GM12878 (cell line): Measurements from ENCODE around the gene OXA1L. TPM values are rescaled to one million over a fixed set of nuclear protein-coding genes. Genes with fewer than 3 reads are reported as not detected.

Experiments
- ATF7 ChIP-seq: fragments of 450-650 bp; IDR thresholded peaks from 2 replicates; pipeline ENCODE4 v1.6.1; 2016; ENCODE audit warnings: low read depth, mild to moderate bottlenecking
- BCL3 ChIP-seq: IDR thresholded peaks from 2 replicates; pipeline ENCODE4 v1.6.1; 2011; ENCODE audit warnings: borderline replicate concordance, low read depth, mild to moderate bottlenecking, moderate library complexity, low read length; ENCODE audit not compliant: insufficient read depth, poor library complexity, severe bottlenecking
- CEBPZ ChIP-seq: fragments of 150-350 bp; IDR thresholded peaks from 2 replicates; pipeline ENCODE4 v1.6.1; 2016; ENCODE audit warnings: low read depth, low read length
- CREB1 ChIP-seq: IDR thresholded peaks from 2 replicates; pipeline ENCODE4 v1.6.1; 2012; ENCODE audit warnings: low read depth, mild to moderate bottlenecking, inconsistent platforms
- EP300 ChIP-seq, 2 experiments: fragments of 150-350 bp in 1 of 2; IDR thresholded peaks; 2 replicates each; pipeline ENCODE4 v1.6.1; 2011 to 2012; ENCODE audit warnings: low read depth in 2 of 2, low read length in 2 of 2, borderline replicate concordance in 1 of 2, improper control_type of control experiment in 1 of 2, inconsistent platforms in 1 of 2; ENCODE audit not compliant: control insufficient read depth in 1 of 2
- HCFC1 ChIP-seq: fragments of 150-350 bp; IDR thresholded peaks from 2 replicates; pipeline ENCODE4 v1.6.1; 2014; ENCODE audit warnings: low read length
- KLF5 ChIP-seq: fragments of 450-650 bp; IDR thresholded peaks from 2 replicates; pipeline ENCODE4 v1.6.1; 2014; ENCODE audit warnings: mild to moderate bottlenecking; ENCODE audit not compliant: partially characterized antibody
- MEF2B ChIP-seq: fragments of 450-650 bp; IDR thresholded peaks from 2 replicates; pipeline ENCODE4 v1.6.1; 2018; ENCODE audit warnings: mild to moderate bottlenecking, moderate library complexity; ENCODE audit not compliant: partially characterized antibody, poor library complexity, severe bottlenecking
- NFYB ChIP-seq: IDR thresholded peaks from 2 replicates; pipeline ENCODE4 v1.6.1; 2011; ENCODE audit warnings: low read depth, mild to moderate bottlenecking, low read length, improper control_type of control experiment, moderate library complexity; ENCODE audit not compliant: insufficient read depth
- POLR2AphosphoS2 ChIP-seq: IDR thresholded peaks from 2 replicates; pipeline ENCODE4 v1.6.1; 2011; ENCODE audit warnings: low read depth, mild to moderate bottlenecking, low read length, improper control_type of control experiment, moderate library complexity
- RAD51 ChIP-seq: fragments of 450-650 bp; IDR thresholded peaks from 2 replicates; pipeline ENCODE4 v1.6.1; 2016; ENCODE audit warnings: moderate library complexity, mild to moderate bottlenecking, inconsistent platforms
- RUNX3 ChIP-seq: IDR thresholded peaks from 2 replicates; pipeline ENCODE4 v1.6.1; 2012; ENCODE audit warnings: low read length, inconsistent platforms
- SUZ12 ChIP-seq: fragments of 200-600 bp; sonication (generic); IDR thresholded peaks from one replicate; pipeline ENCODE4 v1.6.1; 2018; ENCODE audit warnings: antibody characterized with exemption, mild to moderate bottlenecking; ENCODE audit not compliant: unreplicated experiment
- ZBTB33 ChIP-seq: fragments of 450-650 bp; IDR thresholded peaks from 2 replicates; pipeline ENCODE4 v1.6.1; 2017; ENCODE audit warnings: mild to moderate bottlenecking
- ZNF274 ChIP-seq: IDR thresholded peaks from one replicate; pipeline ENCODE4 v1.8.0; 2011; ENCODE audit not compliant: insufficient read length, insufficient read depth
- ZNF592 ChIP-seq: fragments of 450-650 bp; IDR thresholded peaks from 2 replicates; pipeline ENCODE4 v1.6.1; 2017; ENCODE audit warnings: mild to moderate bottlenecking, moderate library complexity
- polyA plus RNA-seq, 11 experiments: library from polyadenylated mRNA; depleted of rRNA in 4 of 11; unstranded in 6 of 11; stranded (reverse) in 5 of 11; fragments of >200 nt; fragmentation: Nextera tagmentation in 4 of 11; fragmentation: Illumina TruSeq in 1 of 11; extraction: Ambion mirVana in 4 of 11; extraction: Trizol in 1 of 11; gene quantifications; 1 replicate in 1 of 11; 2 replicates in 10 of 11; pipeline versions ENCODE4 v1.2.1 to v1.2.3, GENCODE V29; 2011 to 2016; ENCODE audit warnings: inconsistent platforms in 2 of 11, missing spikeins in 2 of 11, low read depth in 1 of 11
- total RNA-seq, 4 experiments: library from RNA; depleted of rRNA in 3 of 4; stranded (reverse); fragments of >200 nt in 3 of 4; fragmentation: Illumina TruSeq in 1 of 4; extraction: Trizol in 1 of 4; gene quantifications; 2 replicates each; pipeline versions ENCODE4 v1.2.1 to v1.2.3, GENCODE V29; 2013 to 2021

The OXA1L gene
- total and polyA plus RNA-seq, 10 of the 15 experiments (the other 5 are each of a cell fraction or from before 2014, with no cell fraction given), result 105 to 289 (median 146) TPM

DNA sequence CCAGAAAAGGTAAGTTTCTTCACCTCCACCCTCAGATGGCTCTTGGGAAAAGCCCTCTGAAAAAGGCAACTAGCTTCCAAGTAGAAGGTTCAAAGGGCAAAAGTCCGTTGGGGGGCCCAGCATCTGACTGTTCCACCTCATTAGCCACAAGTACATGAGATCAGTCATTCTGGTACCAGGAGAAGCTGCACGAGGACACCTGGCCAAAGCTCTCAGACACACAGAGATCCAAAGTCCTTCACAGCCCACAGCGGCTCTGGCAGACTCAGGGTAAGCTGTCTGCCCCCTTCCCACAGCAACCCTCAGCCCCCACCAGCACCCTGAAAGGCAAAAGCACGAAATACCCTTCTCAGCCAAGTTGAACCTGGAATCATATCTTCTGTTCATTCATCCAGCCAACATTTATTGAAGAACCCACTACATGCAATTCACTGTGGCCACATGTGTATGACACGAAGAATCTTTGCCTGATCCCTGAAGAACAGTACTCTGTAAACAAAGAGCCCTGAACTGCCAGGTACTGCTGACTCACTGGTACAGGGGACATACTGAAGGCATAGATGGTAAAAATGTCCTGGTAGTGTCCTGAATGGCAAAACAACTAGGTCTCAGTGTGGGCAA lies 29.7 kb downstream of the OXA1L start (continued):
- TF ChIP-seq POLR2AphosphoS2 (no peak), RUNX3 (peak; percentile 89), ATF7 (peak; percentile 51), ZBTB33 (no peak), CEBPZ (no peak), HCFC1 (no peak), EP300 (IDR thresholded peaks at IDR 0.05; ENCODE audit: borderline replicate concordance in 1 of 2, control insufficient read depth in 1 of 2, low read depth in 2 of 2, low read length in 2 of 2) (peak; percentile 70 to 71), BCL3 (peak; percentile 51), RAD51 (peak; percentile 42; the same call in 1 of the 2 replicates), ZNF274 (no peak), ZNF592 (0 out of 2 replicates have a peak, but pooled peaks have one; percentile 56), KLF5 (no peak), CREB1 (0 out of 2 replicates have a peak, but pooled peaks have one; percentile 45), SUZ12 (no peak), NFYB (no peak), MEF2B (peak; percentile 54)
